Hematopoietic multipotent progenitor cell treated with erythropoietin and hydrocortisone succinate and interleukin-3 and kit ligand, for 6 days (in vitro differentiated cells): ENCODE results near the gene PCDHA10.
"Not testable (repeated sequence)": the region's sequence is repeated elsewhere in the genome, so short reads cannot be mapped to it uniquely, and the experiment has no call there.

ENCODE experiments used
- DNase-seq: peaks from one replicate; pipeline ENCODE4 v3.0.0-alpha.2; 2015

The PCDHA10 gene

DNA sequence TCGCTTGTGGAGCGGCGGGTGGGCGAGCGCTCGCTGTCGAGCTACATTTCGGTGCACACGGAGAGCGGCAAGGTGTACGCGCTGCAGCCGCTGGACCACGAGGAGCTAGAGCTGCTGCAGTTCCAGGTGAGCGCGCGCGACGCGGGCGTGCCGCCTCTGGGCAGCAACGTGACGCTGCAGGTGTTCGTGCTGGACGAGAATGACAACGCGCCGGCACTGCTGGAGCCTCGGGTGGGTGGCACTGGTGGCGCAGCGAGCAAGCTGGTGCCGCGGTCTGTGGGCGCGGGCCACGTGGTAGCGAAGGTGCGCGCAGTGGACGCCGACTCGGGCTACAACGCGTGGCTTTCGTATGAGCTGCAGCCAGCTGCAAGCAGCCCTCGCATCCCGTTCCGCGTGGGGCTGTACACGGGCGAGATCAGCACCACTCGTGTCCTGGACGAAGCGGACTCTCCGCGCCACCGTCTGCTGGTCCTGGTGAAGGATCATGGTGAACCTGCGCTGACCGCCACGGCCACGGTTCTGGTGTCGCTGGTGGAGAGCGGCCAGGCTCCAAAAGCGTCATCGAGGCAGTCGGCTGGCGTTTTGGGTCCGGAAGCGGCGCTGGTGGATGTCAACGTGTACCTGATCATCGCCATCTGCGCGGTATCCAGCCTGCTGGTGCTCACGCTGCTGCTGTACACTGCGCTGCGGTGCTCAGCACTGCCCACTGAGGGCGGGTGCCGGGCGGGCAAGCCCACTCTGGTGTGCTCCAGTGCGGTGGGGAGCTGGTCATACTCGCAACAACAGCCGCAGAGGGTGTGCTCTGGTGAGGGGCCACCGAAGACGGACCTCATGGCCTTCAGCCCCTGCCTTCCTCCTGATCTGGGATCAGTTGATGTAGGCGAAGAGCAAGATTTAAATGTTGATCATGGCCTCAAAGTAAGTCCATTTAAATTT is 12.6 kb upstream of the PCDHA10 start:
- DNase-seq = no peak

DNA sequence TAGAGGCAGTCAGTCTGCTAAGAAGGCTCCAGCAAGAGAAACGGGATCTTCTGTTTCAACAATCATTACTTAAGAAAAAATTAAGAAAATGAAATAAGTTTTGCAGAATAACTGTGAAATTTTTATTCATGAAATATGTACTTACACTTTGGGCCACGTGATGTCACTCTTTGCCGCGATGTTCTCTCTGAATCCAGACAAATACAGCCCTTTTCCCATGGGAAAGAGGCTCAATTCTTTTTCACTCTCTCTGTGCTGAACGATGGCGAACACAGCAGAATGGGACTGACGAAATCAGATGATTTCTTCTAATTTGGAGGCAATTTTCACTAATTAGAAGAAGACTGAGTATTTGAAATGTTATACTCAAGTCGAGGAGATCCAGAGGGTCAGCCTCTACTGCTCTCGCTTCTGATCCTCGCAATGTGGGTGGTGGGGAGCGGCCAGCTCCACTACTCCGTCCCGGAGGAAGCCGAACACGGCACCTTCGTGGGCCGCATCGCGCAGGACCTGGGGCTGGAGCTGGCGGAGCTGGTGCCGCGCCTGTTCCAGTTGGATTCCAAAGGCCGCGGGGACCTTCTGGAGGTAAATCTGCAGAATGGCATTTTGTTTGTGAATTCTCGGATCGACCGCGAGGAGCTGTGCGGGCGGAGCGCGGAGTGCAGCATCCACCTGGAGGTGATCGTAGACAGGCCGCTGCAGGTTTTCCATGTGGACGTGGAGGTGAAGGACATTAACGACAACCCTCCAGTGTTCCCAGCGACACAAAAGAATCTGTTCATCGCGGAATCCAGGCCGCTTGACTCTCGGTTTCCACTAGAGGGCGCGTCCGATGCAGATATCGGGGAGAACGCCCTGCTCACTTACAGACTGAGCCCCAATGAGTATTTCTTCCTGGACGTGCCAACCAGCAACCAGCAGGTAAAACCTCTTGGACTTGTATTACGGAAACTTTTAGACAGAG is 7.3 kb upstream of the PCDHA10 start, which contains the start of gene PCDHA9:
TSS of gene PCDHA9 (plus strand) at position 244 of the 964 bp plus-strand sequence. CDS start at position 358, 114 bp downstream.
- not testable (repeated sequence) for DNase-seq

DNA sequence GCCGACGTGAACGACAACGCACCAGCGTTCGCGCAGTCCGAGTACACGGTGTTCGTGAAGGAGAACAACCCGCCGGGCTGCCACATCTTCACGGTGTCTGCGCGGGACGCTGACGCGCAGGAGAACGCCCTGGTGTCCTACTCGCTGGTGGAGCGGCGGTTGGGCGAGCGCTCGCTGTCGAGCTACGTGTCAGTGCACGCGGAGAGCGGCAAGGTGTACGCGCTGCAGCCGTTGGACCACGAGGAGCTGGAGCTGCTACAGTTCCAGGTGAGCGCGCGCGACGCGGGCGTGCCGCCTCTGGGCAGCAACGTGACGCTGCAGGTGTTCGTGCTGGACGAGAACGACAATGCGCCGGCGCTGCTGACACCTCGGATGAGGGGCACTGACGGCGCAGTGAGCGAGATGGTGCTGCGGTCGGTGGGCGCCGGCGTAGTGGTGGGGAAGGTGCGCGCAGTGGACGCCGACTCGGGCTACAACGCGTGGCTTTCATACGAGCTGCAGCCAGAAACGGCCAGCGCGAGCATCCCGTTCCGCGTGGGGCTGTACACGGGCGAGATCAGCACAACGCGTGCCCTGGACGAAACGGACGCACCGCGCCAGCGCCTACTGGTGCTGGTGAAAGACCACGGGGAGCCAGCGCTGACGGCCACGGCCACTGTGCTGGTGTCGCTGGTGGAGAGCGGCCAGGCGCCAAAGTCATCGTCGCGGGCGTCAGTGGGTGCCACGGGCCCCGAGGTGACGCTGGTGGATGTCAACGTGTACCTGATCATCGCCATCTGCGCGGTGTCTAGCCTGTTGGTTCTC is 5.7 kb upstream of the PCDHA10 start:
- DNase-seq = not testable (repeated sequence)

GRCh38 chr5:140857177-140857986 is 1.7 kb downstream of the PCDHA10 start:
- DNase-seq = no peak

DNA sequence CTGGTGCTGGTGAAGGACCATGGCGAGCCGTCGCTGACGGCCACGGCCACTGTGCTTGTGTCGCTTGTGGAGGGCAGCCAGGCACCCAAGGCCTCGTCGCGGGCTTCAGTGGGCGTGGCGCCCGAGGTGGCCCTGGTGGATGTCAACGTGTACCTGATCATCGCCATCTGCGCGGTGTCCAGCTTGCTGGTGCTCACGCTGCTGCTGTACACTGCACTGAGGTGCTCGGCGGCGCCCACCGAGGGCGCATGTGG is 2.2 kb downstream of the PCDHA10 start:
- DNase-seq = no peak

- DNase-seq = no peak
Observed at GRCh38 chr5:140862441-140863295, 7.0 kb downstream of the PCDHA10 start.

- peak; percentile 8 for DNase-seq
Observed at GRCh38 chr5:140868721-140869554, 13.2 kb downstream of the PCDHA10 start, which contains the start of gene PCDHA11. Gene PCDHA11, plus strand, starts transcription at chr5:140868957. Its CDS starts 147 bp downstream, at chr5:140869104.

- no peak for DNase-seq
Observed at GRCh38 chr5:140869555-140869886, 13.8 kb downstream of the PCDHA10 start.

DNA sequence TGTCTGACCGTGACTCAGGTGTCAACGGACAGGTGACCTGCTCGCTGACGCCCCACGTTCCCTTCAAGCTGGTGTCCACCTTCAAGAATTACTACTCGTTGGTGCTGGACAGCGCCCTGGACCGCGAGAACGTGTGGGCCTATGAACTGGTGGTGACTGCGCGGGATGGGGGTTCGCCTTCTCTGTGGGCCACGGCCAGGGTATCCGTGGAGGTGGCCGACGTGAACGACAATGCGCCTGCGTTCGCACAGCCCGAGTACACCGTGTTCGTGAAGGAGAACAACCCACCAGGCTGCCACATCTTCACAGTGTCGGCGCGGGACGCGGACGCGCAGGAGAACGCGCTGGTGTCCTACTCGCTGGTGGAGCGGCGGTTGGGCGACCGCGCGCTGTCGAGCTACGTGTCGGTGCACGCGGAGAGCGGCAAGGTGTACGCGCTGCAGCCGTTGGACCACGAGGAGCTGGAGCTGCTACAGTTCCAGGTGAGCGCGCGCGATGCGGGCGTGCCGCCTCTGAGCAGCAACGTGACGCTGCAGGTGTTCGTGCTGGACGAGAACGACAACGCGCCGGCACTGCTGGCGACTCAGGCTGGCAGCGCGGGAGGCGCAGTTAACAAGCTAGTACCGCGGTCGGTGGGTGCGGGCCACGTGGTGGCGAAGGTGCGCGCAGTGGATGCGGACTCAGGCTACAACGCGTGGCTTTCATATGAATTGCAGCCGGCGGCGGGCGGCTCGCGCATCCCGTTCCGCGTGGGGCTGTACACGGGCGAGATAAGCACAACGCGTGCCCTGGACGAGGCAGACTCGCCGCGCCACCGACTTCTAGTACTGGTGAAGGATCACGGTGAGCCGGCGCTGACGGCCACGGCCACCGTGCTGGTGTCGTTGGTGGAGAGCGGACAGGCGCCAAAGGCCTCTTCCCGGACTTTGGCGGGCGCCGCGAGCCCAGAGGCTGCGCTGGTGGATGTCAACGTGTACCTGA is 14.8 kb downstream of the PCDHA10 start:
- no peak for DNase-seq

GRCh38 chr5:140875085-140876065 is 19.7 kb downstream of the PCDHA10 start, which contains the start of gene PCDHA12:
Gene PCDHA12, plus strand, starts transcription at chr5:140875308. Its CDS starts 165 bp downstream, at chr5:140875473.
- no peak for DNase-seq

DNA sequence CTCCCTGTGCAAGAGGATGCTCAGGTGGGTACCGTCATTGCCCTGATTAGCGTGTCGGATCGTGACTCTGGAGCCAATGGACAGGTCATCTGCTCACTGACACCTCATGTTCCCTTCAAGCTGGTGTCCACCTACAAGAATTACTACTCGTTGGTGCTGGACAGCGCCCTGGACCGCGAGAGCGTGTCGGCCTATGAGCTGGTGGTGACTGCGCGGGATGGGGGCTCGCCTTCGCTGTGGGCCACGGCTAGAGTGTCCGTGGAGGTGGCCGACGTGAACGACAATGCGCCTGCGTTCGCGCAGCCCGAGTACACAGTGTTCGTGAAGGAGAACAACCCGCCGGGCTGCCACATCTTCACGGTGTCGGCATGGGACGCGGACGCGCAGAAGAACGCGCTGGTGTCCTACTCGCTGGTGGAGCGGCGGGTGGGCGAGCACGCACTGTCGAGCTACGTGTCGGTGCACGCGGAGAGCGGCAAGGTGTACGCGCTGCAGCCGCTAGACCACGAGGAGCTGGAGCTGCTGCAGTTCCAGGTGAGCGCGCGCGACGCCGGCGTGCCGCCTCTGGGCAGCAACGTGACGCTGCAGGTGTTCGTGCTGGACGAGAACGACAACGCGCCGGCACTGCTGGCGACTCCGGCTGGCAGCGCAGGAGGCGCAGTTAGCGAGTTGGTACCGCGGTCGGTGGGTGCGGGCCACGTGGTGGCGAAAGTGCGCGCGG is 21.0 kb downstream of the PCDHA10 start:
- DNase-seq = not testable (repeated sequence)

- no peak for DNase-seq
Observed at GRCh38 chr5:140877262-140877581, 21.5 kb downstream of the PCDHA10 start.

DNA sequence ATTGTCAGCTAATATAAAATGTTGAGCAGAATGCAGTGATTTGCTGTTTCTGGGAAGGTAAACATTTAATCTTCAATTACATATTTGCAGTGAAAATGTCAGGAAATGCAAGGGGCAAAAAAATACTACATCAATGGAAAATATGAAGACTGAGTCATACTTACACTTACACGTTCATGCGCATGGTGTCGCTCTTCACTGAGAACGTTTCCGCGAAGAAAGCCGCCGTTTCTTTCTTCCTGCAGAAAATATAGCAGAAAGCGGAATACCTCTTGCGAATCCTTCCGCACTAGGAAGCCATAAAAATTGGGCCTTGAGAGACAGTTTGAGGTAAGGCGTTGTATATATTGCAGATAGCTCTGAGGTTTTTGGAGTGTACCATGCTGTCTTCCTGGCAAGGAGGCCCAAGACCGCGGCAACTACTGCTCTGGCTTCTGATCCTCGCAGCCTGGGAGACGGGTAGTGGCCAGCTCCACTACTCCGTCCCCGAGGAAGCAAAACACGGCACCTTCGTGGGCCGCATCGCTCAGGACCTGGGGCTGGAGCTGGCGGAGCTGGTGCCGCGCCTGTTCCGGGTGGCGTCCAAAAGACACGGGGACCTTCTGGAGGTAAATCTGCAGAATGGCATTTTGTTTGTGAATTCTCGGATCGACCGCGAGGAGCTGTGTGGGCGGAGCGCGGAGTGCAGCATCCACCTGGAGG is 26.3 kb downstream of the PCDHA10 start, which contains the start of gene PCDHA13:
TSS of gene PCDHA13 (plus strand) at position 236 of the 702 bp plus-strand sequence. CDS start at position 381, 145 bp downstream.
- DNase-seq = peak; percentile 9

- DNase-seq = no peak
Observed at GRCh38 chr5:140882591-140882899, 26.8 kb downstream of the PCDHA10 start.

DNA sequence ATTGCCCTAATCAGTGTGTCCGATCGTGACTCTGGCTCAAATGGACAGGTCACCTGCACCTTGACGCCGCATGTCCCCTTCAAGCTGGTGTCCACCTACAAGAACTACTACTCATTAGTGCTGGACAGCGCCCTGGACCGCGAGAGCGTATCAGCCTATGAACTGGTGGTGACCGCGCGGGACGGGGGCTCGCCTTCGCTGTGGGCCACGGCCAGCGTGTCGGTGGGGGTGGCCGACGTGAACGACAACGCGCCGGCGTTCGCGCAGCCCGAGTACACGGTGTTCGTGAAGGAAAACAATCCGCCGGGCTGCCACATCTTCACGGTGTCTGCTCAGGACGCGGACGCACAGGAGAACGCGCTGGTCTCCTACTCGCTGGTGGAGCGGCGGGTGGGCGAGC is 27.7 kb downstream of the PCDHA10 start:
- no peak for DNase-seq
